Measurements from ENCODE around the gene SHMT1. TPM values are rescaled to one million over a fixed set of nuclear protein-coding genes. Genes with fewer than 3 reads are reported as not detected.
A peak's percentile ranks its signal among the peaks of the same experiment; 100 is the strongest.
"Not testable (repeated sequence)": the region's sequence is repeated elsewhere in the genome, so short reads cannot be mapped to it uniquely, and the experiment has no call there.

Gene SHMT1
- total RNA-seq, 1 experiment from 2014 or later, result 21.4 TPM

DNA sequence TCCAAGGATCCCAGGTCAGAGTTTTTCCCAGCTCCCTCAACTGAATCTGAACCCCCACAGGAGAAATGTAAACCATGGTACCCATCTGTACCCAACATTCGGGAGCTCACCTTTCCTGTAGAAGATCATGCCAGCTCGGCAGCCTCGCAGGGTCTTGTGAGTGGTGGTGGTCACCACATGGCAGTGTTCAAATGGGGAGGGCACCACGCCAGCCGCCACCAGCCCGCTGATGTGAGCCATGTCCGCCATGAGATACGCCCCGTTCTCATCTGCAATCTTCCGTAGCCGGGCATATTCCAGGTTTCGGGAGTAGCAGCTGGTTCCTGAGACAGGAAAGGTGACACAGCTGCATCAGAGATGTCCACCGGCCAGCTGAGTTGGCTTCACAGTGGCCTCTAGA lies 23.4 kb downstream of the SHMT1 start:
- in situ Hi-C loops (cut with HindIII; ENCODE audit: low pct_unique_long_range_greater_than_20kb, low sequenced_read_pairs), result no loop called here
- no peak for DNase-seq (ENCODE audit: low read depth, low spot score)

DNA sequence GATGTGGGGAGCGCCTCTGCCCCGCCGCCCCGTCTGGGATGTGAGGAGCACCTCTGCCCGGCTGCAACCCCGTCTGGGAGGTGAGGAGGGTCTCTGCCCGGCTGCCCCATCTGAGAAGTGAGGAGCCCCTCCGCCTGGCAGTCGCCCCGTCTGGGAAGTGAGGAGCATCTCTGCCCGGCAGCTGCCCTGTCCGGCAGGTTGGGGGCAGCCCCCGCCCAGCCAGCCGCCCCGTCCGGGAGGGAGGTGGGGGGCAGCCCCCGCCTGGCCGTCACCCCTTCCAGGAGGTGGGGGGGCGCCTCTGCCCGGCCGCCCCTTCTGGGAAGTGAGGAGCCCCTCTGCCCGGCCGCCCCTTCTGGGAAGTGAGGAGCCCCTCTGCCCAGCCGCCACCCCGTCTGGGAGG lies 25.2 kb downstream of the SHMT1 start:
- in situ Hi-C loops (cut with HindIII; ENCODE audit: low pct_unique_long_range_greater_than_20kb, low sequenced_read_pairs); DNase-seq (ENCODE audit: low read depth, low spot score): not testable (repeated sequence)

DNA sequence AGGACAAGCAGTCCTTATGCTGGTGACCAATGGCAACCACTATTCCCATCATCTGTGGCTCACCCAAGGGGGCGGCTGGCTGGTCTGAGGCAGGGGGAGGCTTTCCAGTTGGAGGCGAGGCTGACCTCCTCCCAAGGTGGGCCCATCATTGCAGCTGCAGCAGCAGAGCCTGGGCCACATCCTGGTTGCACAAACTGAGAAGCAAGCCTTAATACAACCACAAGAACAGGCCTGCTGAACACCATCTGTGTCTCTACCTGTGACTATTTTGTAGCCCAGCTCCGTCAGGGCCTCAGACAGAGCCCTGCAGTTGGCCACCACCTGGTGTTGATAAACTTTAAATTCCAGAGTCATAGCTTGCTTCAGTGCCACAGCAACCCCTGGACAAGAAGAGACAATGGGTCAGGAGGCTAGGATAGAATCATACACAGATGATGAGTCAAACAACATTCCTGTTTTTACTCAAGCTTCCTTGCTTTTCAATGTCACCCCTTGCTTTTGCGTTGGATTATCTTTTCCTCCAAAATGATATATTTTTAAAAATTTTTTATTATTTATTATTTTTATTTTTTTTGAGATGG lies 30.4 kb downstream of the SHMT1 start:
- in situ Hi-C loops (cut with HindIII; ENCODE audit: low pct_unique_long_range_greater_than_20kb, low sequenced_read_pairs), result no loop called here
- DNase-seq (ENCODE audit: low read depth, low spot score), result no peak

DNA sequence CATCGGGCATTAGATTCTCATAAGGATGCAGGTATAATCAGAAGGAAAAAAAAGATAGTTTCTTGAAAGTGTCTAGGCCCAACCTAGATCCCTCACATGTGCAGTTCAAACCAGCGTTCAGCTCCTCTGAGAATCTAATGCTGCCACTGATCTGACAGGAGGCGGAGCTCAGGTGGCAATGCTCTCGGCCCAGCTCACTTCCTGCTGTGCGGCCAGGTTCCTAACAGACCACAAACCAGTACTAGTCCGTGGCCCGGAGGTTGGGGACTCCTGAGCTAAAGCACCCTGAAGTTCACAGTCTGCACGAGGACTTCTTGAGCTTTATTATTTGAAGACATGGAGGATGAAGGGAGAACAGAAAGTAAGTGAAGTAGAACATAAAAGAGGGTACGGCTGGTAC lies 31.5 kb downstream of the SHMT1 start:
- in situ Hi-C loops (cut with HindIII; ENCODE audit: low pct_unique_long_range_greater_than_20kb, low sequenced_read_pairs), result no loop called here

DNA sequence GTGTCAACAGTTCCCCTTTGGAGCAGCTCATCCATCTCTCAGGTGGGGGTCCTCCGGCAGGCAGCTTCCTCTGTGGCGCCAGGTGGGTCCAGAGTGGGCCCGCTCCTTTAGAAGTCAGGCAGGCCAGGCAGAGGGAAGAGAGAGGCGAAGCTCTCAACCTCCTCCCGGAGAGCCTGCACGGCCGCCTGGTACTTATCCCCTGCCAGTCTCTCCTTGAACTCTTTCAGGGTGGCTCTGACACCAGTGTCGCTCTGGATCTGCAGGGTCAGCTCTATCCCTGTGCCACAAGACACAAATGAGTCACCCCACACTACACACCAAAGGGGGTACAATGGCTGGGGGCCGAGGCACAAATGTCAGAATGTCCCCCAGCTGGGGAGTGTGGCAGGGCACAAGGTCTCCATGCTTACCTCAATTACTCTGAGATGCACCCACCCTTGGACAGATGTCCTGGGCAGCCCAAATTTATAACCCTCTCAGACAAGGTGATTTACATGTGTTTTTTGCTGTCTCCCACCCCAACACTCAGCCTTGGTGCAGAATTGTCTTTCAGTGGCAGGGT lies 34.6 kb downstream of the SHMT1 start:
- in situ Hi-C loops (cut with HindIII; ENCODE audit: low pct_unique_long_range_greater_than_20kb, low sequenced_read_pairs), result no loop called here
- no peak for DNase-seq (ENCODE audit: low read depth, low spot score)

More for the DNA sequence above, 31.5 kb downstream of the SHMT1 start:
- DNase-seq (ENCODE audit: low read depth, low spot score), result no peak

DNA sequence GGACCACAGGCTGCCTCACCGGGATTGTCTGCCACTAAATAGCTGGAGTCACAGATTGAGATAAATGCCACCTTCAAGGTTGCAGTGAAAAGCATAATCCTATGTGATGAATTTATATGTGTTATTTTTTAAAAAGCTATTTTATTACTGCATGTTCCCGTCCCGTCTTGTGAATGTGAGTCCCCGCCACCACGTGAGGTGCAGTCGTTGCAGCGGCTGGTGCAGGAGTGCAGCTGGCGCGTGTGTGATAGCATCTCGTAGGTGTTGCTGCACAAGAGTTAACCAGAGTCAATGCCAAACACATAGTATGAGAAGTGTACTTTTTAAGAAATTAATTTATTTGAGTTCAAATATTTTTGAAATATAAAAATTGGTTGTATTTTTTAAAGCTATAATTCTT lies 35.8 kb downstream of the SHMT1 start:
- in situ Hi-C loops (cut with HindIII; ENCODE audit: low pct_unique_long_range_greater_than_20kb, low sequenced_read_pairs), result no loop called here
- no peak for DNase-seq (ENCODE audit: low read depth, low spot score)

DNA sequence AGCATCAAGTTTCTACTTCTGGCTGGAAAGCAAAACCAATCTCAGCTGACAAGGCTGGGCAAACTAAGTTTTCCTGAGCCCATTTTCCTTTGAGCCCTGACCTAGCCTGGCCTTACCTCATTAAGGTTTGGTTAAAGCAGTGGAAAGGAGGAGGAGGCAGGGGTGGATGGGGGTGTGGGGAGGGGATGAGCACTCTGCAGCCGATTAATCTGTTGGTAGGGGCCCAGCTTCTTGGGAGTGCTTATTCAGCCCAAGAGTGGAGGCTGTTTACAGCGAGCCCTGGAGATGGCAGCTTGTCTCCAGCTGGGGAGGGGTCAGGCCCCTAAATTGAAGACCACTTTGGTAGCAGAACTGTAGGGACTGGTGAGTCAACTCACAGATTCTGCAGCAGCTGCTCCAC lies 36.3 kb downstream of the SHMT1 start:
- DNase-seq (ENCODE audit: low read depth, low spot score), result no peak
- in situ Hi-C loops (cut with HindIII; ENCODE audit: low pct_unique_long_range_greater_than_20kb, low sequenced_read_pairs), result no loop called here

DNA sequence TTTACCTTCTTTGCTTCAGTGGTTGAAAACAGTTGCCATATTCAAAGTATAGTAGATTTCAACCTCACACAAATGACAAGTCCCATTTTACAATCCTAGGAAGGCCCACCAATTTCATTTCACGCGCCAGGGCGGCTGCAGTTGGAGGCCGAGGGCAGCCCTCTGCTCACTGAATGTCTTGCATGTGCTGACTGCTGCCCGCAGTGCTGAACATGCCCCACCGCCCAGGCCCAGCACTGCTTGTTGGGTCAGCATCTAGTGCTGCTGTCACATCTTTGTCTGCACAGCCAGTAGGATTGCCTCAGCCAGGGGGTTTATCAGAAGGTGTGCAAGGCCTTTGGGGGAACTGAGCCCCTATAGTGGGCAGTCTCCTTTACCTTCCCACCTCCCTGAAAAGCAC lies 36.8 kb downstream of the SHMT1 start:
- DNase-seq (ENCODE audit: low read depth, low spot score), result no peak
- in situ Hi-C loops (cut with HindIII; ENCODE audit: low pct_unique_long_range_greater_than_20kb, low sequenced_read_pairs), result no loop called here

DNA sequence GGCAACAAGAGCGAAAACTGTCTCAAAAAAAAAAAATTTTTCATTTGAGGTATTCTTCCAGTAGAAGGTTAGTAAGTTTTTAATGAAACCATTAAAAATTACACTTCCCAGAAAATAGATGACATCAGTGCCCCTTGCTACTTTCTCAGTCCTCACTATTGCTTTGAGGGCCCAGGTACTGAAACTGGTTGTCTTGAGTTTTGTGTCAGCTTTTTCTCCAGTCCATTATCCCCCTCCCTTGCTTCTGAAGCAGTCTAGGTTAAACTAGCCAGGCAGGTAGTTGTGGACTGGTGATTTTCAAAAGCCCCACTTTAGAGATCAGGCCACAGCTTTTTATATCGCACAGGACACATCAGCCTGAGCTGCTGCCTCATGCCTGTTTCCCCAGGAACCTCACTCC lies 37.3 kb downstream of the SHMT1 start:
- DNase-seq (ENCODE audit: low read depth, low spot score), result no peak
- in situ Hi-C loops (cut with HindIII; ENCODE audit: low pct_unique_long_range_greater_than_20kb, low sequenced_read_pairs), result no loop called here

DNA sequence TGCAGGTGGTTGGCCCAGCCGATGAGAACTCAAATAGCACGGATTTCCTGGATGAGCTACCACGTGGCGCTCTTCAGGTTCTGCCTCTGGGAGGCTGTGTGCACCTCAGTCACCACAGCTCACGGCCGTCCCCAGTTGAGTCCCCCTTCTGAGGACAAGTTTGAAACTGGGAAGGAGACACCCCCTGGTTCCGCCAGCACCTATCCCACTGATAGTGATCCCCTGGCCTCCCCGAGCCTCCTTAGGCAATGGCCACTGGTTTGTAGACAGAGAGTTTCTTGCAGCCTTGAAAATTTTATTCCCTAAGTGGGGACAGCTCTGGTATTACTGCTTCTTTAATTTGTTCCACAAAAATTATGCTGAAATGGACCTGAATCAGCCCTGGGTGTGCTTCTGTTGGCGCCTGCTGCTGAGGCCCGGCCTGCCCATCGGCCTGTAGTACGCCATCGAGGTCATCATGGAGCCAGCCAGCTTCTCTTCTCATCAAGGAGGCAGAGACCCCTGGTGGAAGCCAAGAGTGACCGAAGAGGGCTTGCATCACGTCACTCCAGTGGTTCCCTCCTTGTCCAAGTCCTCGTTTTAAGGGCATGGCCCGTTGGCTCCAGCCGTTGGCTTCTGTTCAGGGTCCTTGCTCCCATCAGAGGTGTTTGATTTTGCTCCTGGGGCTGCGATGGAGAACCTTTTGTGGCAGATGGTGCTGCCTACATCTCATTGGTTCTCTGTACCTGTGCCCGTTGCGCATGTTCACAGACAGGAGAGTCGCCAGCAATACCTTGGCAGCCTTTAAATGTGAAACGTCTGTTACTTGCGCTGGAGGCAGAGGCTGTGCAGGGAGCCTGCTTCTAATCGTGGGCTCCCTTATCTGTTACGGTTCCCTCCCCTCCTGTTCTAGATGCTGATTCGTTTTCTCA lies 39.0 kb downstream of the SHMT1 start:
- in situ Hi-C loops (cut with HindIII; ENCODE audit: low pct_unique_long_range_greater_than_20kb, low sequenced_read_pairs), result no loop called here

DNA sequence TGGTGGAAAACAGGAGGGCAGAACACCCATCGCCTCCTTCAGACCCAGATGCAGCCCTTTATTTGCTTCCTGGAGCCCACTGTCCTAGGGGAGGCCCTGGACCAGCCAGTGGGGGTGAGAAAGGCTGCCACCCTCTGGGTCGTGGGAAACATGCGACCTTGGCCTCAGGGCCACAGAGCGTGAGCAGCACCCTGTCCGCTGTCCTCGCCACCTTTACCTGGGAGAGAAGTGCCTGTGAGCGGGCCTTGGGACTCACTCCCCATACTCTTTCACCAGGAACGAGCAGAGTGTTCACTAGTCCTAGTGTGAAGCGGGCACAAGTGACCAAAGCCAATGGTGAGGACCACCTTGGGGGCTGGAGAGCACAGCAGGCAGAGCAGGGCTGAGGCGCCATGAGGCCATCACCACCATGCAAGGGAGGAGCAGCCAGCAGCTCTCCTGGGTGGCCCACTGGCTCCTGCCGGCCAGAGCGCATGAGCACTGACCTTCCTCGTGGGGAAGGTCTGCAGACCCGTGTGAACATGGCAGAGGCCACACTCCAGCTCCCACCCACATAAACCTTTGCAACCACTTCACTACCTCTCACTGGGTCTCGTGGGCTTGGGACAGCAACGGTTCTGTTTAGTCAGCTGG lies 39.7 kb downstream of the SHMT1 start:
- DNase-seq (ENCODE audit: low read depth, low spot score), result no peak
- in situ Hi-C loops (cut with HindIII; ENCODE audit: low pct_unique_long_range_greater_than_20kb, low sequenced_read_pairs), result no loop called here

More for the DNA sequence above, 39.0 kb downstream of the SHMT1 start:
- no peak for DNase-seq (ENCODE audit: low read depth, low spot score)

DNA sequence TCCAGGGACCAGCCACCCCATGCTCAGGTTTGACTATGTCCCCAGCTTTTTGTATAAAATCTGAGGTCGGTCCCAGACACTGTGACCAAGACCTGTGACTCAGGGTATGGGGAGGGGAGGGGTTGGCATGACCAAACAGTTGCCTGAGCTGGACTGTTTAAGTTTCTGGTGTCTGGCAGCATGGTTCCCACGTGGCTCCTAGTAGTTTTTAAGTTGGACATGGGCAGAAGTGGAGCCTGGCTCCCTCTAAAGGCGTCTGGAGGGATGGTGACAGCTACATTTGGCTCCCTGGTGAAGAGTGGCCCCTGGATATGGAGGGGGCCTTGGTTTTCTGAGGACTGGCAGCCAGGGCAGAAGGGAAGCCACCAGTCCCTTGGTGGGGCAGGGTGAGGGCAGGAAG lies 40.3 kb downstream of the SHMT1 start:
- in situ Hi-C loops (cut with HindIII; ENCODE audit: low pct_unique_long_range_greater_than_20kb, low sequenced_read_pairs), result no loop called here
- peak; percentile 19 for DNase-seq (ENCODE audit: low read depth, low spot score)

DNA sequence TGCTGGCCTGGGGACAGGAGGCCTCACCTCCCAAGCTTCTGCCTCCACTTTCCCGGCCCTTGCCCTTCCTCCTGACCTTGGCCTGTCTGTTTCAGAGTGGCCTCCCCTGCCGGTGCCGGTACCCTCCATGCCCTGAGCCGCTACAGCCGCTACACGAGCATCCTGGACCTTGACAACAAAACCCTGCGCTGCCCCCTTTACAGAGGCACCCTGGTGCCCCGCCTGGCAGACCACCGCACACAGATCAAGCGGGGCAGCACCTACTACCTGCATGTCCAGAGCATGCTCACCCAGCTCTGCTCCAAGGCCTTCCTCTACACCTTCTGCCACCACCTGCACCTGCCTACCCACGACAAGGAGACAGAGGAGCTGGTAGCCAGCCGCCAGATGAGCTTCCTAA lies 40.8 kb downstream of the SHMT1 start:
- in situ Hi-C loops (cut with HindIII; ENCODE audit: low pct_unique_long_range_greater_than_20kb, low sequenced_read_pairs), result no loop called here
- DNase-seq (ENCODE audit: low read depth, low spot score), result no peak

DNA sequence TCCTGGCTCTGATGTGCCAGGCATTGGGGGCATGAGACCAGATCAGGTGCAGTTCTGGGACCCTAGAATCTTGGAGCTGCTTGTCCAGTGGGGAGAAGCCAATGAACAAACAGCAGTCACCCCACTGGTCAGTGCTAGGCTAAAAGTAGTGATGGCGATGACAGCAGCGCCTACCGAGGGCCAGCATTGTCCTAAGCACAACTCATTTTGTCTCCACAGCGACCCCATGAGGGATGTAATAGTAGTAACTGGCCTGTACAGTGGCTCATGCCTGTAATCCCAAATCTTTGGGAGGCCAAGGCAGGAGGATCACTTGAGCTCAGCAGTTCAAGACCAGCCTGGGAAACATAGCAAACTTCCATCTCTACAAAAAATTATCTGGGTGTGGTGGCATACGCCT lies 42.0 kb downstream of the SHMT1 start:
- peak; percentile 57 for DNase-seq (ENCODE audit: low read depth, low spot score)

DNA sequence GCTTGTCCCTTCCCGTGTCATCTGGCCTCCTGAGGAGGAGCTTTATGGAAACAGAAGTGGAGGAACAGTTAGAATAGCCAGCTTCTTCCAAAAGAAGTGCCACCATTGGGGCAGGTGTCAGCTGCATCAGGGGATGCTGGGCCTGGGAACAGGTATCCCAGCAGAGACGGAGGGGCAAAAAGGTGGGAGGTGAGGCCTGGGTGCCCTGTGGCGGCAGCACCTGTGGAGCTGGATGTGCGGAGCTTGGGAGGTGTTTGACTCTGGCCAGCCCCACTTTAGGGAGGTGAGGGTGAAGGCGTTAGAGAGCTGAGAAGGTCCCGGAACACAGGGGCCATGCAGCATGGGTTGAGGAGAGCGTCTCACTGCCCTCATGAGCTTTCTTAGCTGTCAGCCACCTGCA lies 43.0 kb downstream of the SHMT1 start:
- DNase-seq (ENCODE audit: low read depth, low spot score), result no peak
- in situ Hi-C loops (cut with HindIII; ENCODE audit: low pct_unique_long_range_greater_than_20kb, low sequenced_read_pairs), result no loop called here

More for the DNA sequence above, 42.0 kb downstream of the SHMT1 start:
- in situ Hi-C loops (cut with HindIII; ENCODE audit: low pct_unique_long_range_greater_than_20kb, low sequenced_read_pairs), result no loop called here

DNA sequence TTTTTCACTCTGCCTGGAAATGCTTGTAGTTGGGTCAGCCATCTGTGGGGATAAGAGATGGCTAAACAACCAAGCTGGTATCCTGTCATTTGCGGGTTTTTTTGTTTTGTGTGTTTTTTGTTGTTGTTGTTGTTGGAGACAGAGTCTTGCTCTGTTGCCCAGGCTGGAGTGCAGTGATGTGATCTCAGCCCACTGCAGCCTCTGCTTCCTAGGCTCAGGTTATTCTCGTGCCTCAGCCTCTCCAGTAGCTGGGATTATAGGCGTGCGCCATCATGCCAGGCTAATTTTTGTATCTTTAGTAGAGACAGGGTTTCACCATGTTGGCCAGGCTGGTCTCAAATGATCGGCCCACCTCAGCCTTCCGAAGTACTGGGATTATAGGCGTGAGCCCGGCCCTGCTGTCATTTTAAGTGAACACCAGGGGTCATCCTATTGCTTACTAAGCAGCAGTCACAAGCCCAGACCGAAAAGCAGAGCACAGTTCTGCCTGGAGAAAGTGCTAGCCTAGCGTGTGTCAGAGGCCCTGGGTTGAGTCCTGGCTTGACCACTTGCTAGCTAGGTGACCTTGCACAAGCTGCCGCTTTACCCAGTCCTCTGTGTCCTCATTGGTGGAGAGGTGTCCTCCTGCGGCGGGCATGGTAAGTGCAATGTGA lies 43.6 kb downstream of the SHMT1 start:
- peak; percentile 65 for DNase-seq (ENCODE audit: low read depth, low spot score)
- in situ Hi-C loops (cut with HindIII; ENCODE audit: low pct_unique_long_range_greater_than_20kb, low sequenced_read_pairs), result no loop called here

DNA sequence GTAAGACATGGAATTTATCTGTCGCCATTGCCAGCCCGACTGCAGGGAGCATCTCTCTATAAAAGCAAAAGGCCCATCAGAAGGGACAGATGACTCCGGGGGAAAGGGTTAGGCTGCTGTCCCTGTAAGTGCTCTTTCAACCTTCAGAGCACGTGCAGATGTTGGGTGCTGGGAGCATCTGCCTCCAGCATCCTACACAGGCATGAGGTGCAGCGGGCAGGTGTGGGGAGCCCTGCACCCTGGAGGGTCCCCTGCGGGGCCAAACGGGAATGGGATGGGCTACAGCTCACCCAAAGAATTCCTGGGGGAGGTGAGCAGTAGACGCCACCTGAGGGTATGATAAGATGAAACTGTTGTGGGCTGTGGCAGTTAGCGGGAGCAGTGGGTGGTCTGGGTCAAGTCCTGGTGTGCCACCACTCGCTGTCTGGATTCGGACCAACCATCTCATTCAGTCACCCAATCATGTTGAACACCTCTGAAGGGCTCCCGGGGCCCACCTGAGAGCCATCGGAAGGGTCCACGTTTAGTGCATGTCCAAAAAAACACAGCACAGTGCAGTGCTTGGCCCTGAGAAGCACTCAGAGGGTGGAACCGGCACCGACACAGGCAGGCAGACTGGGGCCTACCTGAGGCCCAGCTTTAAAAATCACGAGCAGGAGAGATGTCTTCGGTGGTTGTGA lies 44.4 kb downstream of the SHMT1 start:
- no peak for DNase-seq (ENCODE audit: low read depth, low spot score)
- in situ Hi-C loops (cut with HindIII; ENCODE audit: low pct_unique_long_range_greater_than_20kb, low sequenced_read_pairs), result no loop called here
